ENCODE measurements around the gene DENND2A.
"Not testable (repeated sequence)": the region's sequence is repeated elsewhere in the genome, so short reads cannot be mapped to it uniquely, and the experiment has no call there.

The DENND2A gene

DNA sequence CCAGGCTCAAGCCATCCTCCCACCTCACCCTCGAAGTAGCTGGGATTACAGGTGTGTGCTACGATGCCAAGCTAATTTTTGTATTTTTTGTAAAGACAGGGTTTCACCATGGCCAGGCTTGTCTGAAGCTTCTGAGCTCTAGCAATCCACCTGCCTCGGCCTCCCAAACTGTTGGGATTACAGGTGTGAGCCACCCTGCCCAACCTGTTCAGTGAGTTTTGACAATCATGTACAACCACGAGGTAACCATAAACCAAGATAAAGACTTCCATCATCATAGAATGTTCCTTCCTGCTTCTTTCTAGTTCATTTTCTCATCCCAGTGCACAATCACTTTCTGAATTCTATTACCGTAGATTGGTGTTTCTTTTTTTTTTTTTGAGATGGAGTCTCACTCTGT lies 130.8 kb downstream of the DENND2A start:
- Mint-ChIP-seq H3K4me1 (peaks cover 49% of the 10 kb centered on the region), H3K36me3 (ENCODE audit: low read depth) (no peaks in the 10 kb centered on the region), H3K27me3 (ENCODE audit: low read depth, poor library complexity) (no peaks in the 10 kb centered on the region), H3K27ac (peak overlapping the region; percentile 73), H3K4me3 (no peak overlapping the region), H3K9me3 (no peaks in the 10 kb centered on the region)
- DNase-seq = no peak
- TF ChIP-seq, protein P1, sequence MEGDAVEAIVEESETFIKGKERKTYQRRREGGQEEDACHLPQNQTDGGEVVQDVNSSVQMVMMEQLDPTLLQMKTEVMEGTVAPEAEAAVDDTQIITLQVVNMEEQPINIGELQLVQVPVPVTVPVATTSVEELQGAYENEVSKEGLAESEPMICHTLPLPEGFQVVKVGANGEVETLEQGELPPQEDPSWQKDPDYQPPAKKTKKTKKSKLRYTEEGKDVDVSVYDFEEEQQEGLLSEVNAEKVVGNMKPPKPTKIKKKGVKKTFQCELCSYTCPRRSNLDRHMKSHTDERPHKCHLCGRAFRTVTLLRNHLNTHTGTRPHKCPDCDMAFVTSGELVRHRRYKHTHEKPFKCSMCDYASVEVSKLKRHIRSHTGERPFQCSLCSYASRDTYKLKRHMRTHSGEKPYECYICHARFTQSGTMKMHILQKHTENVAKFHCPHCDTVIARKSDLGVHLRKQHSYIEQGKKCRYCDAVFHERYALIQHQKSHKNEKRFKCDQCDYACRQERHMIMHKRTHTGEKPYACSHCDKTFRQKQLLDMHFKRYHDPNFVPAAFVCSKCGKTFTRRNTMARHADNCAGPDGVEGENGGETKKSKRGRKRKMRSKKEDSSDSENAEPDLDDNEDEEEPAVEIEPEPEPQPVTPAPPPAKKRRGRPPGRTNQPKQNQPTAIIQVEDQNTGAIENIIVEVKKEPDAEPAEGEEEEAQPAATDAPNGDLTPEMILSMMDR (IDR thresholded peaks at IDR 0.05) = no peak

DNA sequence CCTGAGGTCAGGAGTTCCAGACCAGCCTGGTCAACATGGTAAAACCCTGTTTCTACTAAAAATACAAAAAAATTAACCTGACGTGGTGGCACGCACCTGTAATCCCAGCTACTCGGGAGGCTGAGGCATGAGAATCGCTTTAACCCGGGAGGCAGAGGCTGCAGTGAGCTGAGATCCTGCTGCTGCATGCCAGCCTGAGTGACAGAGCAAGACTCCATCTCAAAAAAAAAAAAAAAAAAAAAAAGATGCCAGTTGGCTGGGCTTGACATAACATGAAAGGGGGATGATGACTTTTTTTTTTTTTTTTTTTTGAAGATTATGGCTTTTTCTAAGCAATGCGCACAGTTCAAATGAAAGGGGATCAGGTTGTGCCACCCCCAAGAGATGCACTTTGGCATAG lies 133.1 kb downstream of the DENND2A start:
- H3K9me3 Mint-ChIP-seq; H3K27me3 Mint-ChIP-seq (ENCODE audit: low read depth, poor library complexity): not testable (repeated sequence)

GRCh38 chr7:140506788-140507464 lies 133.7 kb downstream of the DENND2A start:
- Mint-ChIP-seq H3K27me3 (ENCODE audit: low read depth, poor library complexity) (no peaks in the 10 kb centered on the region), H3K4me3 (no peak overlapping the region), H3K9me3 (no peaks in the 10 kb centered on the region), H3K27ac (peak overlapping the region; percentile 49), H3K36me3 (ENCODE audit: low read depth) (no peaks in the 10 kb centered on the region), H3K4me1 (peaks cover 42% of the 10 kb centered on the region)
- DNase-seq = peak; percentile 27
- TF ChIP-seq, protein P1 (IDR thresholded peaks at IDR 0.05) = no peak

More for the DNA sequence above, 133.1 kb downstream of the DENND2A start:
- peaks cover 47% of the 10 kb centered on the region for H3K4me1 Mint-ChIP-seq
- peak overlapping the region; percentile 87 for H3K27ac Mint-ChIP-seq
- H3K4me3 Mint-ChIP-seq; H3K36me3 Mint-ChIP-seq (ENCODE audit: low read depth); DNase-seq: not testable (repeated sequence)

GRCh38 chr7:140501966-140502365 lies 138.6 kb downstream of the DENND2A start:
- Mint-ChIP-seq H3K4me3 (no peak overlapping the region), H3K27me3 (ENCODE audit: low read depth, poor library complexity) (no peaks in the 10 kb centered on the region), H3K9me3 (no peaks in the 10 kb centered on the region), H3K36me3 (ENCODE audit: low read depth) (no peaks in the 10 kb centered on the region), H3K4me1 (peaks cover 22% of the 10 kb centered on the region), H3K27ac (no peak overlapping the region)
- DNase-seq = no peak
- TF ChIP-seq, protein P1 (IDR thresholded peaks at IDR 0.05) = no peak

GRCh38 chr7:140497807-140498206 lies 142.8 kb downstream of the DENND2A start:
- not testable (repeated sequence) for DNase-seq; H3K9me3 Mint-ChIP-seq; H3K27ac Mint-ChIP-seq; H3K4me3 Mint-ChIP-seq; H3K36me3 Mint-ChIP-seq (ENCODE audit: low read depth); H3K27me3 Mint-ChIP-seq (ENCODE audit: low read depth, poor library complexity); H3K4me1 Mint-ChIP-seq

DNA sequence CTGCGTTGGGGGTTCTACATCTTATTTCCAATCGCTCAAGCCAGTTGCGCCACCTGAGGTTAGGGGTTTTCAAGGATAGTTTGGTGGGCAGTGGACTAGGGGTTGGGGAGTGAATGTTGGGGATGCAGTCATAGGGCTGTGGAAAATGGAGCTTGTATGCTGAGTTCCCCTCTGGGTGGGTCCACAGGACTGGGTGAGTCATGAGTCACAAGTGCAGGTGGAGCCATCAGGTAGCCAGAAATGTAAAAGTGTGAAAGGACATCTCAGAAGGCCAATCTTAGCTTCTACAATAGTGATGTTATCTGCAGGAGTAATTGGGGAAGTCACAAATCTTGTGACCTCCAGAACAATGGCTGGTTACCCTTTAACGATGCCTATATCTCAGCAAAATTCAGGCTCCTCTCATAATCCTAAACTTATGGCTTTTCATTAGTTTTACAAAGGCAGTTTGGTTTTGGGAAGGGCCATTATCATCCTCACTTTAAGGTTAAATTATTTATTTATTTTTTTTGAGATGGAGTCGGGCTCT lies 143.3 kb downstream of the DENND2A start:
- H3K4me1 Mint-ChIP-seq = peaks cover 5% of the 10 kb centered on the region
- TF ChIP-seq, protein P1 (IDR thresholded peaks at IDR 0.05) = no peak
- H3K27me3 Mint-ChIP-seq (ENCODE audit: low read depth, poor library complexity) = peaks cover 3% of the 10 kb centered on the region

GRCh38 chr7:140495514-140496097 lies 145.0 kb downstream of the DENND2A start:
- DNase-seq = no peak
- Mint-ChIP-seq H3K36me3 (ENCODE audit: low read depth) (no peaks in the 10 kb centered on the region), H3K27ac (no peak overlapping the region), H3K9me3 (no peaks in the 10 kb centered on the region), H3K4me1 (peaks cover 5% of the 10 kb centered on the region), H3K27me3 (ENCODE audit: low read depth, poor library complexity) (peaks cover 3% of the 10 kb centered on the region), H3K4me3 (no peak overlapping the region)
- TF ChIP-seq, protein P1 (IDR thresholded peaks at IDR 0.05) = no peak

More for the DNA sequence above, 143.3 kb downstream of the DENND2A start:
- Mint-ChIP-seq H3K27ac (no peak overlapping the region), H3K9me3 (no peaks in the 10 kb centered on the region), H3K4me3 (no peak overlapping the region), H3K36me3 (ENCODE audit: low read depth) (no peaks in the 10 kb centered on the region)
- DNase-seq = no peak
